Stimulated activated CD4-positive, alpha-beta T cell treated with anti-CD3 and anti-CD28 coated beads, Interleukin-2, amount 100 ng/mL, for 24 hours (primary cell): ENCODE data around the gene ENPP6.
"Not testable (repeated sequence)": the region's sequence is repeated elsewhere in the genome, so short reads cannot be mapped to it uniquely, and the experiment has no call there.

Experiments
- DNase-seq, 2 donors: peaks; one replicate each; pipeline ENCODE4 v3.0.0-alpha.2; 2020

ENPP6 gene

DNA sequence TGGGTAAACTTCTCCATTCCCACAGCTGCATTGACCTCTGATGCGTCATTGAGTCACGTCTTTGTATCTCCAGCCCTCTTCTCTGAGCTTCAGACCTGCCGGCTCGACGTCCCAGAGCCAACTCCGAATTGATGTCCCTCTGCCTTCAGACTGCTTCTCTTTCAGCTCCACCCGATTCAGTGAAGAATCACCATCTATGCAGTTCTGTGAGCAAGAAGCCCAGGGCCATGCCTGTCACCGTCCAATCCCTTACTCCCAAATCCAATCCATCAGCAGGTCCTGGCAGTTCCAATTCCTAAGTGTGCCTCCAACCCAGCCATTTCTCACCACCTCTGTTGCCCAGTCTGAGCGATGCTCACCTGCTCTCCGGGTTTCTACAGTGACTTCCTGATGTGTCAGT lies 70.7 kb downstream of the ENPP6 start:
- no peak for DNase-seq

DNA sequence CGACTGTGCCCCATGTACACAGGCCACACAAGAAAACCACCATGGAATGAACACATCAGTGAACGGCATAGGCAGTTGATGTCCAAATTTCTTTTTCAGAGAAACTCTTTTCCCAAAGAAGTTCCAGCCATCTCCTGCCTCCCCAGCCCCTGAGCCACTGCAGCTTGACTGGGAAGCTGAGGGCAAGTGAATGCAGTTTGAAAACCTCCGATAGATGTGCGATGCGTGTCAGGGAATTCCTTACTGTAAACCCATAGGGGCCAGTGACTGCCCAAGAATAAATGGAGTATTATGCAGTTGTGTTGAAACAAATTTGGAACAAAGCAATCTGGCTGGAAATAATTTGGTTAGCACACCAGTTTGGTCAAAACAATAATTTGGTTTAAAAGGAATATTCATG lies 72.1 kb downstream of the ENPP6 start:
- no peak for DNase-seq

- no peak for DNase-seq
These were observed 73.7 kb downstream of the ENPP6 start for GRCh38 chr4:184143770-184144564.

GRCh38 chr4:184142121-184143000 lies 75.3 kb downstream of the ENPP6 start:
- DNase-seq: no peak

DNA sequence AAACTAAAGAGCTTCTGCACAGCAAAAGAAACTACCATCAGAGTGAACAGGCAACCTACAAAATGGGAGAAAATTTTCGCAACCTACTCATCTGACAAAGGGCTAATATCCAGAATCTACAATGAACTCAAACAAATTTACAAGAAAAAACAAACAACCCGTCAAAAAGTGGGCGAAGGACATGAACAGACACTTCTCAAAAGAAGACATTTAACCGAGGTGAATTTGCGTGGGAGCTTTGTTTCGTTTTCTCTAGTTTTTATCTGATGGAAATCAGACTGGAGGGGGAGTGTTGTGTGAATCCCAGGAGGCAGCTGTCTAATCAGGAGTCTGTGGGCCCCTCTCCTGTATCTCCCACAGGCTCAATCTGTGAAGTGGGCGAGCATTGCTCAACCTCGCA lies 76.8 kb downstream of the ENPP6 start:
- not testable (repeated sequence) for DNase-seq

DNA sequence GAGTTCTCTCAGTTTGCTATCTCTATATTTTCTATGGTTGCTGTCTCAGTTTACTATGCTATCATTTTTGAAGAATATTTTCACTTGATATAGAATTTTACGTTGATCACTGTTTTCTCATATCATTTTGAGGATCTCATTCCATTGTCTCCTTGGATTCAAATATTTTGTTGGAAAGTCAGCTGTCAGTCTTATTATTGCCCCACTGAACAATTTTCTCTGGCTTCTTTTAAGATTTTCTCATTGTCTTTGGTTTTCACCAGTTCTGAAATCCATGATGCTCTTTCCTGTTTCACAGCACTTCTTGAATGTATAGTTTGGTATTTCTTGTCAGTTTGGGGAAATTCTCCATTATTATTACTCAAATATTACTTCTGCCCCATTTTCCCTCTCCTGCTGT lies 81.1 kb downstream of the ENPP6 start:
- no peak for DNase-seq

GRCh38 chr4:184126800-184127199 lies 90.9 kb downstream of the ENPP6 start:
- no peak for DNase-seq

DNA sequence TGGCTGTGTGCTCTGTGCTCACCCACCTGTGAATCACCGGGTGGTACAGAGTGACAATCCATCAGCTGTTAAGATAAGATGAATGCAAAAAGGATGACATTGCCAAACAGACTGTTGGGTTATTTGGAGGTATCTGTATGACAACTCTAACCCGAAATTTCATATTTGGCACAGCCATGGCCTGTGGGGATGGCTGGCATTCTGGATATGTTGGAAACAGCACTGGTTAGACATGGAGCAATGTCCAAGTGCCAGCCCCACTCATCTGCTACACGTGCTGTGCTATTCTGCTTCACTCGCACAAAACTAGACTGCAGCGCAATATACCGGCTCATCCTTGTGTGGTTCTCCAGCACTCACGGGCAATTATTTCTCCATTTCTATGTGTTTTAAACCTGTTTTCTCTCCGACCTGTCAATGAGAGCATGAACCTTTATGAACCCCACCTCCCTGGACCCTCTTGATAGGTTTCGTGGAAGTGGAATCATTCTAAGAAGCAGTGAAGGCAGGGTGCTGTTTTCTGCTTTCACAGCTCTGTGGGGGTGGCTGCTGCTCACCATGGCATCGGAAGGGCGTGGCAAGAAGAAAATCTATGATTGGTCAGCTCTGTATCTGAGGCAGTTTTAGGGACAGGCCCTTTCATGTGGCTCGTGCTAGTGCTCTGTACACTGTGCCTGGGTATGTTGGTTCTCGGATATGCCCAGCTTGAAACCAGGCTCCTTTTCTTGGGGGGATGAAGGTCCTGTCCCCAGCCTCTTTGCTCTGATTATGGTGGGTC lies 94.9 kb downstream of the ENPP6 start:
- DNase-seq: no peak

GRCh38 chr4:184120549-184121127 lies 97.0 kb downstream of the ENPP6 start:
- no peak for DNase-seq

GRCh38 chr4:184117662-184118199 lies 99.9 kb downstream of the ENPP6 start:
- no peak for DNase-seq

DNA sequence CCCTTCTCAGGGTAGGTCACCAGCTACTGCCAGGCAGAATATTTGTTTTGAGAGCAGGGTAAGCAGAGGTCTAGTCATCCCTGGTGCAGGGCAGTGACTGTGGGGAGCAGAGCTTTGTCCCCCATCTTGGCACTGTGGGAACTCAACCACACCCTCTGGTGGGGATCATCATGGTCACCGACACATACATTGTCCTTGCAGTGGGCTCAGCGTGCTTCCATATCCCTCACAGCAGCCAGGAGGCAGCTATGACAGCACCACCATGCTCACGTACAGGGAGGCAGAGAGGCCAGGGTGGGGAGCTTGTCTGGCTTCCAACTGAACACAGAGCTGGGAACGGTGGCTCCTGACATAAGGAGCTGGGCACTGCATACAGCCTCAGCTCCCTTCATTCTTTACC lies 102.3 kb downstream of the ENPP6 start:
- no peak for DNase-seq

GRCh38 chr4:184114431-184114830 lies 103.2 kb downstream of the ENPP6 start:
- no peak for DNase-seq

GRCh38 chr4:184112006-184112550 lies 105.6 kb downstream of the ENPP6 start:
- no peak for DNase-seq

GRCh38 chr4:184111233-184111832 lies 106.3 kb downstream of the ENPP6 start:
- DNase-seq: no peak

DNA sequence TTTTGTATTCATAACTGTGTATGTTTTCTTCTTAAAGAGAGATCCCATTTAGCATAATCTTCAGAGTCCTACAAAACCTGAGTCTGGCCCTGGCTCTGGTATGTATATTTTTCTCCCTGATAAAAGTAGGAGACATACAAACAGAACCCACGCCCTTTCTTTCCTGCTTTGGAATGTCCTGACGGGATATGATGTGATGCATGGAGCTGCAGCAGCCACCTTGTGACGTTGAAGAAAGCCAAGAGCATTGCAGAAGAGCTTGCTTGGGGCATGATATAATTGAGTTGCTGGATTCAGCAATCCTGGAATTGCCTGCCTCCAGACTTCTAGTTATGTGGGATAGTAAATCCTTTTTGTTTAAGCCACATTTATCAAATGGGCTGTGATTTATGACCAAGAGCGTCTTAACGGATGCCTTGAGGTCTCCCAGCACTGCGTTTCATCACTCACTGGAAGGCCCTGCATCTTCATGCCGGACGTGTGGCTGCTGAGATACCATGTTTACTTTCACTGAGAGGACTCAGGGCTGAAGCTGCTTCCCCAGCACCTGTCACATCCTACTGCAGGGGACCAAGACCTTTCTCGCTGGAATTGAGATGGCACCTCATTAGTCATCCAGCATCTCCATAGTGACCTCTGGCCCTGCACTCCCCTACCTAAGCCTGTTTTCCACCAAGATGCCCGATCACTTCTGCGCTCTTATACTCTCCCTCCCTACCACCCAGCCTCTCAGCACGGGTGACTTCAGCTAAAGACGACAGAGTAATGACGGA lies 107.0 kb downstream of the ENPP6 start:
- no peak for DNase-seq

- DNase-seq: no peak
These were observed 109.6 kb downstream of the ENPP6 start for GRCh38 chr4:184108006-184108501.

GRCh38 chr4:184104419-184105101 lies 113.1 kb downstream of the ENPP6 start:
- no peak for DNase-seq

- no peak for DNase-seq
These were observed 114.0 kb downstream of the ENPP6 start for GRCh38 chr4:184103527-184104264.

- no peak for DNase-seq
These were observed 114.7 kb downstream of the ENPP6 start for GRCh38 chr4:184102927-184103326.
